ENCODE results near the gene ABCB7.
"Not testable (repeated sequence)": the region's sequence is repeated elsewhere in the genome, so short reads cannot be mapped to it uniquely, and the experiment has no call there.

Gene ABCB7

GRCh38 chrX:75155827-75156525 lies at the start of gene ABCB7:
ABCB7 (minus strand) TSS chrX:75156283; CDS start chrX:75156272, 11 bp downstream.
- peak; percentile 86 for DNase-seq

GRCh38 chrX:75188415-75189206 lies 32.5 kb upstream of the ABCB7 start:
- DNase-seq = not testable (repeated sequence)

DNA sequence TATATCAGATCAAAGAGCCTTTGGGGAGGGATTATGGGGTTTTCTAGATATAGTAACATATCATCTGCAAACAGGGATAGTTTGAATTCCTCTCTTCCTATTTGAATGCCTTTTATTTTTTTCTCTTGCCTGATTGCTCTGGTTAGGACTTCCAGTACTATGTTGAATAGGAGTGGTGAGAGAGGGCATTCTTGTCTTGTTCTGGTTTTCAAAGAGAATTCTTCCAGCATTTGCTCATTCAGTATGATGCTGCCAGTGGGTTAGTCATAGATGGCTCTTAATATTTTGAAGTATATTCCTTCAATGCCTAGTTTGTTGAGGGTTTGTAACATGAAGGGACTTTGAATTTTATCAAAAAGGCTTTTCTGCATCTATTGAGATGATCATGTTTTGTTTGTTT lies 25.6 kb upstream of the ABCB7 start:
- DNase-seq = no peak

GRCh38 chrX:75179536-75180293 lies 23.6 kb upstream of the ABCB7 start:
- not testable (repeated sequence) for DNase-seq

DNA sequence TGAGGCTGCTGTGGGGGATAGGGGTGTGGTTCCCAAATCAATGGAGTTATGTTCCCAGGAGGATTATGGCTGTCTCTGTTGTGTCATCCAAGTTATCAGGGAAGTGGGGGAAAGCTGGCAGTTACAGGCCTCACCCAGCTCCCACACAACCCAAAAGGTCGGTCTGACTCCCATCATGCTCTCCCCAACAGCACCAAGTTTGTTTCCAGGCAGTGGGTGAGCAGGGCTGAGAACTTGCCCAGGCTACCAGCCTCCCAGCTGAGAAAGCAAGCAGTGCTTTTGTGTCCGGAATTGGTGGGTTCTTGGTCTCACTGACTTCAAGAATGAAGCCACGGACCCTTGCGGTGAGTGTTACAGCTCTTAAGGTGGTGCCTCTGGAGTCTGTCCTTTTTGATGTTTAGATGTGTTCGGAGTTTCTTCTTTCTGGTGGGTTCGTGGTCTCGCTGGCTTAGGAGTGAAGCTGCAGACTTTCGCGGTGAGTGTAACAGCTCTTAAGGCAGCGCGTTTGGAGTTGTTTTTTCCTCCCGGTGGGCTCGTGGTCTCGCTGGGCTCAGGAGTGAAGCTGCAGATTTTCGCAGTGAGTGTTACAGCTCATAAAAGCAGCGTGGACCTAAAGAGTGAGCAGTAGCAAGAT lies 16.3 kb upstream of the ABCB7 start:
- DNase-seq = not testable (repeated sequence)

GRCh38 chrX:75158054-75158453 lies 2.0 kb upstream of the ABCB7 start:
- no peak for DNase-seq

GRCh38 chrX:75156531-75156945 lies 455 bp upstream of the ABCB7 start:
- peak; percentile 30 for DNase-seq

DNA sequence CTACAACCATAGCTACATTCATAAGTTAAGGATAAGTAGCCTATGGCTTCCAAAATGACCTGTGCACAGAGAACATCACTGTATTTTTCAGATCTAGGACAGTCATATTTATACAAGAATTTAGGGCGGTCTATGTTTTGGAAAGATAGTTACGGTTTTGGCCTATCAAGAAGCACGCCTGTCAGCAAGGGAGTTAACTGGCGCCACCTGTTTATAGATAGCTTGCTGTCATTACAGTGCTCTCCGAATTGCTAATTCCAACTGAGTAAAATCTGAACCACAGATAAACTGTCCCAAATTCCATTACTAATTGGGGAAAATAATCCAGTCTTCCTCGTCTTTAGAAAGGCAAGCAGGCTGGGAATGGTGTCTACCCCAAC lies 646 bp downstream of the ABCB7 start:
- peak; percentile 76 for DNase-seq

- DNase-seq = no peak
Measured at GRCh38 chrX:75154871-75155270, 1.2 kb downstream of the ABCB7 start.

GRCh38 chrX:75151827-75152592 lies 4.1 kb downstream of the ABCB7 start:
- peak; percentile 8 for DNase-seq

DNA sequence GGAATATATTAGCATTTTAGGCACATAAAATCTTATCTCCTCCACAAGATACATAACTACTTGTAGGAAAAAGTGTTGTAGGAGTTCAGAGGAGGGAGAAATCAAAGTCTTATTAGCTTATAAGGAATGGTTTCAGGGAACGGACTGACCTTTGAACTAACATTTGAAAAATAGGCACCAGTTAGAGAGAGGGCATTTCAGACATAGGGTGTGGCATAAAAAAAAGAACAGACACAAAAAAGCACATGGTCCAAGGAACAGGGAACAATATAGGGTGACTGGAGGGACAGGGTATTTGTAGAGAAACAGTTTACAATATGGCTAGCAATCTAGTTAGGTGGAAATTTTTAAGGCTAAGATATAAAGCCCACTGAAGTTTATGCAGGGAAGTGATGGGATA lies 6.4 kb downstream of the ABCB7 start:
- no peak for DNase-seq

DNA sequence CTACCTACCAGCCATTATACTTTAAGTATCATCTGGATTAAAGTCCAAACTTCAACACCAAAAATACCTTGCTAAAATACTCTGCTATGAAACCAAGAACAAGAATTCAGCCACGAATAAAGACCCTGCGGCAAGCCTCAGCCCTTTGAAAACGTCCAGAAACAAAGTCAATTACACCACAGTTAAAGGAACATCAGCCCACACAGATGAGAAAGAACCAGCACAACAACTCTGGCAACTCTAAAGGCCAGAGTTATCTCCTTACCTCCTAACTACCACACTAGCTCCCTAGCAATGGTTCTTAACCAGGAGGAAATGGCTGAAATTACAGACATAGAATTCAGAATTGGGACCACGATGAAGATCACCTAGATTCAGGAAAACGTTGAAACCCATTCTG lies 23.4 kb downstream of the ABCB7 start:
- no peak for DNase-seq

- DNase-seq = no peak
Measured at GRCh38 chrX:75131973-75132627, 24.0 kb downstream of the ABCB7 start.

GRCh38 chrX:75129069-75129468 lies 27.0 kb downstream of the ABCB7 start:
- DNase-seq = not testable (repeated sequence)

- DNase-seq = no peak
Measured at GRCh38 chrX:75118296-75118695, 37.8 kb downstream of the ABCB7 start.

GRCh38 chrX:75115707-75116413 lies 40.2 kb downstream of the ABCB7 start:
- DNase-seq = no peak

- no peak for DNase-seq
Measured at GRCh38 chrX:75114638-75115037, 41.4 kb downstream of the ABCB7 start.

DNA sequence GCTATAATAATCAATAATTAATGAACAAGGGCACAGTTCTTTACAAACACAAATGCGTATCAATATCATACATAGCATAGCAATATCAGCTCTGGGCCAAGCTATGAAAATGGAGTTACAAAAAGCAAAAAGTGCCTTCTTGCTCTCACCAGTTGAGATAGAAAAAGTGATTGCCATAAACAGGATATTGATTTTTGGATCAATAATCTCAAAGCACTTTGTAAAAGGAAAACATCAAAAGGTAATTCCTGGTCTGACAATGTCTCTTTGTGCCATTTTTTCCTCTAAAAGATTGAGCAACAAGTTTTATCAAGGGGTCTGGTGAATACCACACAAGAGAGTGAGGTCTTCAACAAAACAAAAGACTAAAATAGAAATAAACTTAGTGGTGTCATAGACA lies 42.4 kb downstream of the ABCB7 start:
- DNase-seq = no peak

DNA sequence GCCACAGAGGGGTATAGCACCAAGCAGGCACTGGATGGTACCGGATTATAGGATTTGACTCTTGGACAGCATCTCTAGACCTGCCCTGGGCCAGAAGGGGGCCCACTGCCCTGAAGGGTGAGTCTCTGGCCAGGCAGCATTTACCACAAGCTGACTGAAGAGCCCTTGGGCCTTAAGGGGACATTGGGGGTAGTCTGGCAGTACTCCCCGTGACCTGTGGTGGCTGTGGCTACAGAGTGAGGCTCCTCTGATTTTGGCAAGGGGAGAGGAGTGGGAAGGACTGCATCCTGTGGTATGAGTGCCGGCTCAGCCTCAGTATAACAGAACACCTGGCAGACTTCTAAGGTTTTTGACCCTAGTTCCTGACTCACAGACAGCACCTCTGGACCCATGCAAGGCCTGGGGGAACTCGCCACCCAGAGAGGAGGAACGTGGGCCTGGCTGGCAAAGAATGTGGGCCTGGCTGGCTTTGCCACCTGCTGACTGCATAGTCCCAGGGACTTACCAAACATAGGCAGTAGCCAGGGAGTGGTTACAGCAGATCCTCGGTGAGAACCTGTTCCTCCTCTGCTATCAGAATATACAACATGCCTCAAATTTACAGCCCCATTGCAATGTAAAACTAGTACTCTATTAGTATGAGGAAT lies 48.1 kb downstream of the ABCB7 start:
- no peak for DNase-seq

DNA sequence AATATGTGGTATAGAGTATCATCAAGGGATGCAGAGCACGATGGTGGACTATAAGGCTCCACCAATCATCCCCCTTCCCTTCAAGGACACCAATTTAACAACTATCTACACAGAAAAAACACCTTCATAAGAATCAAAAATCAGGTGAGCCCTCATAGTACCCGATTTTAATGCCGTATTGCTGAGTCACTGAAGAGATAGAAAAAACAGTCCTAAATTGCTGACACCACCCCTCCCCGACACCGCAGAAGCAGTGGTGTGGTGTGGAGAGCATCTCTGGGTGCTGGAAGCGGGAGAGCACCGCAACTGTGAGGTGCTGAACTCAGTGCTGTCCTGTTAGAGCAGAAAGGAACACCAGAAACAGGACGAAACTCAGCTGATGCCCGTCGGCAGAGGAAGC lies 49.3 kb downstream of the ABCB7 start:
- DNase-seq = no peak

- no peak for DNase-seq
Measured at GRCh38 chrX:75096331-75096730, 59.8 kb downstream of the ABCB7 start.

All from hematopoietic multipotent progenitor cell treated with erythropoietin and hydrocortisone succinate and interleukin-3 and kit ligand, for 6 days (in vitro differentiated cells).